Activated CD8-positive, alpha-beta T cell treated with anti-CD3 and anti-CD28 coated beads for 36 hours (primary cell): ENCODE results near the gene IPO7. TPM values are rescaled to one million over a fixed set of nuclear protein-coding genes. Genes with fewer than 3 reads are reported as not detected.

ENCODE experiments used
- ATAC-seq: fragments of 200-7000 bp; cut with Tn5 transposase; one replicate; pipeline ENCODE4 v1.10.0; 2021; ENCODE audit warnings: mild to moderate bottlenecking, moderate library complexity
- CTCF ChIA-PET: fragments of 350-600 bp; sonication (Branson Sonifier 250); formaldehyde crosslinking; loops from one replicate; lab custom pipeline; 2021; ENCODE audit warnings: antibody characterized with exemption; lab: Charles Lee
- POLR2A ChIA-PET: fragments of 350-600 bp; sonication (Branson Sonifier 250); formaldehyde crosslinking; loops from one replicate; lab custom pipeline; 2021; ENCODE audit warnings: antibody characterized with exemption; lab: Charles Lee
- DNase-seq: peaks from one replicate; pipeline ENCODE4 v3.0.0-alpha.2; 2020
- H3K27ac Mint-ChIP-seq: one replicate; pipeline ENCODE4 v1.8.0; 2021; ENCODE audit warnings: mild to moderate bottlenecking, mixed read lengths
- H3K27me3 Mint-ChIP-seq: one replicate; pipeline ENCODE4 v1.8.0; 2021; ENCODE audit warnings: mixed read lengths
- H3K36me3 Mint-ChIP-seq: one replicate; pipeline ENCODE4 v1.8.0; 2021; ENCODE audit warnings: low read depth, mixed read lengths
- H3K4me1 Mint-ChIP-seq: one replicate; pipeline ENCODE4 v1.8.0; 2021; ENCODE audit warnings: low read depth, mixed read lengths
- H3K4me3 Mint-ChIP-seq: one replicate; pipeline ENCODE4 v1.8.0; 2021; ENCODE audit warnings: mild to moderate bottlenecking, moderate library complexity, mixed read lengths
- H3K9me3 Mint-ChIP-seq: one replicate; pipeline ENCODE4 v1.8.0; 2021; ENCODE audit warnings: mixed read lengths
- CTCF ChIP-seq: fragments of 200-600 bp; IDR thresholded peaks from one replicate; pipeline ENCODE4 v1.8.0; 2022; ENCODE audit warnings: antibody characterized with exemption, mild to moderate bottlenecking
- intact Hi-C: fragments of 100-400 bp; cut with micrococcal nuclease; formaldehyde crosslinking; loops from one replicate; pipeline ENCODE4 v1.10.0; 2022
- total RNA-seq, 2 experiments: library from RNA; stranded (reverse); gene quantifications; one replicate each; pipeline ENCODE4 v1.2.3, GENCODE V29; 2021

IPO7 gene
- total RNA-seq, 2 experiments from 2014 or later = 181 to 186 TPM

GRCh38 chr11:9460322-9461062 is 76.0 kb downstream of the IPO7 start, which contains the start of gene ZNF143:
Gene ZNF143 (plus strand): TSS chr11:9461012. CDS start chr11:9471309, 10,297 bp downstream.
- Mint-ChIP-seq H3K4me3 (peak within 1 kb of the TSS; percentile 94), H3K27me3 (no peaks in the 10 kb centered on the region), H3K36me3 (peaks cover 14% of the 10 kb centered on the region), H3K9me3 (no peaks in the 10 kb centered on the region), H3K27ac (peak within 1 kb of the TSS; percentile 98), H3K4me1 (peaks cover 22% of the 10 kb centered on the region)
- intact Hi-C loops = loop anchor here (1.0 kb wide), 1 partner anchor 76 kb away; the partner anchor contains the start of gene IPO7
- POLR2A ChIA-PET = interaction anchor here (0.6 to 3.5 kb wide), 34 partner anchors 8 to 845 kb away, joined by 3 to 37 read pairs (median 4); partner anchors contain the start of genes ADM, IPO7, RPL27A and TMEM41B
- DNase-seq (peak; percentile 100), ATAC-seq (peak; percentile 91)
- TF ChIP-seq CTCF = no peak
- CTCF ChIA-PET = interaction anchor here (0.6 to 3.0 kb wide), 4 partner anchors 43 to 445 kb away, joined by 3 to 14 read pairs (median 4); no protein-coding TSS in a partner anchor

- intact Hi-C loops = no loop called here
- Mint-ChIP-seq H3K27ac (peak overlapping the region; percentile 98), H3K4me1 (peaks cover 22% of the 10 kb centered on the region), H3K9me3 (no peaks in the 10 kb centered on the region), H3K27me3 (no peaks in the 10 kb centered on the region), H3K36me3 (peaks cover 14% of the 10 kb centered on the region), H3K4me3 (peak overlapping the region; percentile 94)
- peak; percentile 56 for ATAC-seq
- DNase-seq = peak; percentile 85
- TF ChIP-seq CTCF = no peak
- ChIA-PET POLR2A (interaction anchor here (0.6 to 3.5 kb wide), 29 partner anchors 9 to 778 kb away, joined by 3 to 37 read pairs (median 4); partner anchors contain the start of genes IPO7, RPL27A, TMEM41B and TRIM66), CTCF (interaction anchor here (0.6 to 3.0 kb wide), 5 partner anchors 43 to 445 kb away, joined by 3 to 14 read pairs (median 4); no protein-coding TSS in a partner anchor)
These were observed 76.8 kb downstream of the IPO7 start for GRCh38 chr11:9461063-9461759.

GRCh38 chr11:9461760-9462134 is 77.3 kb downstream of the IPO7 start:
- peaks cover 14% of the 10 kb centered on the region for H3K36me3 Mint-ChIP-seq
- H3K27ac Mint-ChIP-seq = peak overlapping the region; percentile 98
- POLR2A ChIA-PET = interaction anchor here (0.6 to 3.5 kb wide), 12 partner anchors 10 to 315 kb away, joined by 3 to 37 read pairs (median 4); partner anchors contain the start of genes TMEM41B and WEE1
- no peak for ATAC-seq
- CTCF ChIA-PET = interaction anchor here (1.4 to 3.0 kb wide), 4 partner anchors 42 to 324 kb away, joined by 3 to 14 read pairs (median 4); no protein-coding TSS in a partner anchor
- intact Hi-C loops = no loop called here
- H3K4me1 Mint-ChIP-seq = peaks cover 24% of the 10 kb centered on the region
- no peak for DNase-seq
- no peaks in the 10 kb centered on the region for H3K9me3 Mint-ChIP-seq
- H3K27me3 Mint-ChIP-seq = no peaks in the 10 kb centered on the region
- TF ChIP-seq CTCF = no peak
- H3K4me3 Mint-ChIP-seq = peak overlapping the region; percentile 94

GRCh38 chr11:9462172-9462799 is 77.8 kb downstream of the IPO7 start:
- intact Hi-C loops = no loop called here
- CTCF ChIA-PET = interaction anchor here (1.4 to 3.0 kb wide), 3 partner anchors 151 to 325 kb away, joined by 4 to 14 read pairs (median 4); no protein-coding TSS in a partner anchor
- no peaks in the 10 kb centered on the region for H3K9me3 Mint-ChIP-seq
- H3K27ac Mint-ChIP-seq = peak overlapping the region; percentile 98
- ATAC-seq (no peak), DNase-seq (no peak)
- H3K4me3 Mint-ChIP-seq = peak overlapping the region; percentile 94
- POLR2A ChIA-PET = interaction anchor here (0.6 to 3.5 kb wide), 4 partner anchors 10 to 316 kb away, joined by 3 to 37 read pairs (median 9); partner anchors contain the start of gene TMEM41B
- peaks cover 24% of the 10 kb centered on the region for H3K4me1 Mint-ChIP-seq
- no peak for TF ChIP-seq CTCF
- H3K27me3 Mint-ChIP-seq = no peaks in the 10 kb centered on the region
- peaks cover 14% of the 10 kb centered on the region for H3K36me3 Mint-ChIP-seq
